ENCODE measurements around the gene ARL6IP6.

Gene ARL6IP6

DNA sequence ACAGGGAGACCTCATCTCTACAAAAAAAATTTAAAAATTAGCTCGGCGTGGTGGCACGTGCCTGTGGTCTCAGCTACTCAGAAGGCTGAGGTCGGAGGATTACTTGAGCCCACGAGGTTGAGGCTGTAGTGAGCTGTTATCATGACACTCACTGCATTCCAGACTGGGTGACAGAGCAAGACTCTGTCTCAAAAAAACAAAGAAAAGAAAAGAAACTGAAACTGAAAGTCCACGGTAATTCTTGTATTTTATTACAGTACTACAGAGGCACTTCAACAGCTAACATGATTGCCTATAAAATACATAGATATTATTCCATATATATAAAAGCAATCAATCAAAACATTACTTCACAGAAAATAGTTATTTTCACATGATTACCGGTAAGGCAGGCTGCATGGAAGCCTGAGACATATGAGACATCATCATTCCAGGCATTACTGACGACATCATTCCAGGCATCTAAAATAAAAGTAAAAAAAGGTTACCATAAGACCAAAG, 24.2 kb upstream of the ARL6IP6 start:
- no peak overlapping the region for H2BK12ac ChIP-seq (ENCODE audit: low read length in 2 of 2)
- H3K18ac ChIP-seq (ENCODE audit: low read depth in 1 of 2, low read length in 2 of 2) = no peak overlapping the region
- H4K8ac ChIP-seq (ENCODE audit: low read length) = no peak overlapping the region
- no peaks in the 10 kb centered on the region for H3K27me3 ChIP-seq (ENCODE audit: control insufficient read depth in 1 of 2, insufficient read depth in 1 of 2, low read length in 2 of 2)
- peak; percentile 85 for DNase-seq
- H2BK15ac ChIP-seq (ENCODE audit: low read depth, poor library complexity, severe bottlenecking) = no peak overlapping the region
- H3K4ac ChIP-seq (ENCODE audit: low read depth in 1 of 2, low read length in 2 of 2) = no peak overlapping the region
- 46% methylated on average over 7 of the region's 8 CpGs for WGBS
- peak overlapping the region in 1 of 2 experiments; percentile 63 for H3K4me3 ChIP-seq (ENCODE audit: insufficient read depth in 1 of 2, low read depth in 1 of 2, low read length in 2 of 2)
- peaks cover 6% of the 10 kb centered on the region for H3K79me1 ChIP-seq (replicated peaks; ENCODE audit: low read length, poor library complexity, severe bottlenecking)
- peak overlapping the region; percentile 59 for H3K4me2 ChIP-seq (ENCODE audit: low read length, poor library complexity, severe bottlenecking)
- H3K23ac ChIP-seq (ENCODE audit: low read length in 2 of 2) = no peak overlapping the region
- peak overlapping the region; percentile 91 for H3K9ac ChIP-seq (ENCODE audit: low read length)
- no peaks in the 10 kb centered on the region for H3K9me3 ChIP-seq (ENCODE audit: control insufficient read depth, low read length)
- no peak overlapping the region for H2AFZ ChIP-seq (ENCODE audit: low read depth, low read length)
- H3K36me3 ChIP-seq (ENCODE audit: control insufficient read depth in 1 of 2, insufficient read depth in 2 of 2, low read depth in 1 of 2, low read length in 2 of 2) = peaks cover 5 to 29% of the 10 kb centered on the region in 2 experiments
- no peak overlapping the region for H2BK5ac ChIP-seq (ENCODE audit: low read depth, low read length, poor library complexity, severe bottlenecking)
- H3K4me1 ChIP-seq (ENCODE audit: control insufficient read depth, insufficient read depth, low read depth, low read length) = peaks cover 1% of the 10 kb centered on the region
- no peak overlapping the region for H2BK120ac ChIP-seq (ENCODE audit: low read depth, low read length)
- H3K14ac ChIP-seq (ENCODE audit: low read length in 2 of 2) = no peak overlapping the region
- H3K27ac ChIP-seq (ENCODE audit: low read length, poor library complexity, severe bottlenecking) = peak overlapping the region; percentile 62
- H4K91ac ChIP-seq (ENCODE audit: low read length) = no peak overlapping the region
- no peak overlapping the region for H2AK5ac ChIP-seq (ENCODE audit: low read length, severe bottlenecking)

- Histone ChIP-seq H3K79me1 (replicated peaks; ENCODE audit: low read length, poor library complexity, severe bottlenecking) (peaks cover 4% of the 10 kb centered on the region), H3K27ac (ENCODE audit: low read length, poor library complexity, severe bottlenecking) (no peak overlapping the region), H4K8ac (ENCODE audit: low read length) (no peak overlapping the region), H3K9me3 (ENCODE audit: control insufficient read depth, low read length) (no peaks in the 10 kb centered on the region), H3K4ac (ENCODE audit: low read depth in 1 of 2, low read length in 2 of 2) (no peak overlapping the region), H2BK15ac (ENCODE audit: low read depth, poor library complexity, severe bottlenecking) (no peak overlapping the region), H4K91ac (ENCODE audit: low read length) (no peak overlapping the region), H2BK12ac (ENCODE audit: low read length in 2 of 2) (no peak overlapping the region), H2BK5ac (ENCODE audit: low read depth, low read length, poor library complexity, severe bottlenecking) (no peak overlapping the region), H3K4me1 (ENCODE audit: control insufficient read depth, insufficient read depth, low read depth, low read length) (peaks cover 1% of the 10 kb centered on the region), H3K4me3 (ENCODE audit: insufficient read depth in 1 of 2, low read depth in 1 of 2, low read length in 2 of 2) (no peak overlapping the region), H3K36me3 (ENCODE audit: control insufficient read depth in 1 of 2, insufficient read depth in 2 of 2, low read depth in 1 of 2, low read length in 2 of 2) (peaks cover 5 to 26% of the 10 kb centered on the region in 2 experiments), H3K18ac (ENCODE audit: low read depth in 1 of 2, low read length in 2 of 2) (no peak overlapping the region), H2BK120ac (ENCODE audit: low read depth, low read length) (peak overlapping the region; percentile 19), H3K27me3 (ENCODE audit: control insufficient read depth in 1 of 2, insufficient read depth in 1 of 2, low read length in 2 of 2) (no peaks in the 10 kb centered on the region), H3K4me2 (ENCODE audit: low read length, poor library complexity, severe bottlenecking) (no peak overlapping the region), H2AFZ (ENCODE audit: low read depth, low read length) (no peak overlapping the region), H3K23ac (ENCODE audit: low read length in 2 of 2) (no peak overlapping the region), H2AK5ac (ENCODE audit: low read length, severe bottlenecking) (no peak overlapping the region), H3K9ac (ENCODE audit: low read length) (no peak overlapping the region), H3K14ac (ENCODE audit: low read length in 2 of 2) (no peak overlapping the region)
- 100% methylated on average over 3 of the region's 3 CpGs for WGBS
- no peak for DNase-seq
Observed at GRCh38 chr2:152695763-152696162, 22.7 kb upstream of the ARL6IP6 start.

GRCh38 chr2:152696476-152696875, 21.9 kb upstream of the ARL6IP6 start:
- no peak for DNase-seq
- Histone ChIP-seq H3K27ac (ENCODE audit: low read length, poor library complexity, severe bottlenecking) (no peak overlapping the region), H2BK15ac (ENCODE audit: low read depth, poor library complexity, severe bottlenecking) (no peak overlapping the region), H3K4me2 (ENCODE audit: low read length, poor library complexity, severe bottlenecking) (no peak overlapping the region), H3K14ac (ENCODE audit: low read length in 2 of 2) (no peak overlapping the region), H3K4ac (ENCODE audit: low read depth in 1 of 2, low read length in 2 of 2) (no peak overlapping the region), H4K91ac (ENCODE audit: low read length) (no peak overlapping the region), H3K4me3 (ENCODE audit: insufficient read depth in 1 of 2, low read depth in 1 of 2, low read length in 2 of 2) (no peak overlapping the region), H4K8ac (ENCODE audit: low read length) (no peak overlapping the region), H3K36me3 (ENCODE audit: control insufficient read depth in 1 of 2, insufficient read depth in 2 of 2, low read depth in 1 of 2, low read length in 2 of 2) (peaks cover 9 to 26% of the 10 kb centered on the region in 2 experiments), H3K9ac (ENCODE audit: low read length) (no peak overlapping the region), H2AK5ac (ENCODE audit: low read length, severe bottlenecking) (no peak overlapping the region), H3K79me1 (replicated peaks; ENCODE audit: low read length, poor library complexity, severe bottlenecking) (peaks cover 6% of the 10 kb centered on the region), H2BK5ac (ENCODE audit: low read depth, low read length, poor library complexity, severe bottlenecking) (no peak overlapping the region), H3K18ac (ENCODE audit: low read depth in 1 of 2, low read length in 2 of 2) (no peak overlapping the region), H3K23ac (ENCODE audit: low read length in 2 of 2) (no peak overlapping the region), H3K9me3 (ENCODE audit: control insufficient read depth, low read length) (no peaks in the 10 kb centered on the region), H3K27me3 (ENCODE audit: control insufficient read depth in 1 of 2, insufficient read depth in 1 of 2, low read length in 2 of 2) (no peaks in the 10 kb centered on the region), H2BK120ac (ENCODE audit: low read depth, low read length) (no peak overlapping the region), H2AFZ (ENCODE audit: low read depth, low read length) (no peak overlapping the region), H2BK12ac (ENCODE audit: low read length in 2 of 2) (no peak overlapping the region), H3K4me1 (ENCODE audit: control insufficient read depth, insufficient read depth, low read depth, low read length) (peaks cover 3% of the 10 kb centered on the region)
- no CpG with 5 or more reads among the region's 1 CpG for WGBS

DNA sequence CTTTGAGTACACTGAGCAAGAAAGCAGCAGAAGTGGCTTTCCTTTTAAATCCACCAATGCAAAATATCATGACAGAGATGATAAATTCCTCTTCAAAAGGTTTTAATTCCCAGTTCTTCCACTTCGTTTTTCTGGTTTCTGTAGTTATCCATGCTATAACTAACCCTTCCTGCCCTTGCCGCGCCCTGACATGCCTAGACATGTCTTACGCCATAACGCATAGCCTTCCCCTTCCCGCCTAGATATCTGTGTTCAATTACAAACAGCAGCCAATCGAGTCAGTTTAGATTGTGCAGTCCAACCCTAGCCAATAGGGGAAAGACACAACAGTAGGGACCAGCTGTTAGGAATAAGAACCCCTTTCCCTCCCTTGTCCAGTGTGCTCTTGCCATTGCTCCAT, 17.2 kb upstream of the ARL6IP6 start:
- H3K4me1 ChIP-seq (ENCODE audit: control insufficient read depth, insufficient read depth, low read depth, low read length) = peaks cover 4% of the 10 kb centered on the region
- 97% methylated on average over 7 of the region's 7 CpGs for WGBS
- peaks cover 4% of the 10 kb centered on the region for H3K79me1 ChIP-seq (replicated peaks; ENCODE audit: low read length, poor library complexity, severe bottlenecking)
- H2BK15ac ChIP-seq (ENCODE audit: low read depth, poor library complexity, severe bottlenecking) = no peak overlapping the region
- H3K14ac ChIP-seq (ENCODE audit: low read length in 2 of 2) = no peak overlapping the region
- H3K4ac ChIP-seq (ENCODE audit: low read depth in 1 of 2, low read length in 2 of 2) = no peak overlapping the region
- no peak overlapping the region for H2BK12ac ChIP-seq (ENCODE audit: low read length in 2 of 2)
- peaks cover 13 to 21% of the 10 kb centered on the region in 2 experiments for H3K36me3 ChIP-seq (ENCODE audit: control insufficient read depth in 1 of 2, insufficient read depth in 2 of 2, low read depth in 1 of 2, low read length in 2 of 2)
- no peak overlapping the region for H4K8ac ChIP-seq (ENCODE audit: low read length)
- H3K18ac ChIP-seq (ENCODE audit: low read depth in 1 of 2, low read length in 2 of 2) = no peak overlapping the region
- no peak overlapping the region for H2AK5ac ChIP-seq (ENCODE audit: low read length, severe bottlenecking)
- no peak overlapping the region for H3K23ac ChIP-seq (ENCODE audit: low read length in 2 of 2)
- H3K27ac ChIP-seq (ENCODE audit: low read length, poor library complexity, severe bottlenecking) = no peak overlapping the region
- no peaks in the 10 kb centered on the region for H3K27me3 ChIP-seq (ENCODE audit: control insufficient read depth in 1 of 2, insufficient read depth in 1 of 2, low read length in 2 of 2)
- no peaks in the 10 kb centered on the region for H3K9me3 ChIP-seq (ENCODE audit: control insufficient read depth, low read length)
- H4K91ac ChIP-seq (ENCODE audit: low read length) = peak overlapping the region; percentile 61
- H3K9ac ChIP-seq (ENCODE audit: low read length) = no peak overlapping the region
- H3K4me3 ChIP-seq (ENCODE audit: insufficient read depth in 1 of 2, low read depth in 1 of 2, low read length in 2 of 2) = no peak overlapping the region
- H3K4me2 ChIP-seq (ENCODE audit: low read length, poor library complexity, severe bottlenecking) = no peak overlapping the region
- H2BK5ac ChIP-seq (ENCODE audit: low read depth, low read length, poor library complexity, severe bottlenecking) = no peak overlapping the region
- peak overlapping the region; percentile 19 for H2BK120ac ChIP-seq (ENCODE audit: low read depth, low read length)
- no peak overlapping the region for H2AFZ ChIP-seq (ENCODE audit: low read depth, low read length)
- no peak for DNase-seq
